A673 (cell line): ENCODE results near the gene SUV39H2.

Experiments
- CTCF ChIP-seq: fragments of 300-800, 200-600 bp; sonication (generic); conservative IDR thresholded peaks from 2 replicates; pipeline ENCODE4 v1.5.1; 2017; ENCODE audit warnings: low read depth, mild to moderate bottlenecking, antibody characterized with exemption, low read length, moderate library complexity, mixed read lengths
- EZH2 ChIP-seq: fragments of 200-600 bp; sonication (generic); IDR thresholded peaks from 2 replicates; pipeline ENCODE4 v1.6.1; 2017; ENCODE audit warnings: borderline replicate concordance, low read depth, mild to moderate bottlenecking, mixed read lengths, antibody characterized with exemption, low read length; ENCODE audit not compliant: poor library complexity, severe bottlenecking

GRCh38 chr10:14906765-14907164 is 28.1 kb downstream of the SUV39H2 start:
- TF ChIP-seq CTCF (no peak), EZH2 (no peak)
